Liver (tissue), 9 donors: ENCODE results near the gene LRIT2. TPM values are rescaled to one million over a fixed set of nuclear protein-coding genes. Genes with fewer than 3 reads are reported as not detected.
"Not testable (repeated sequence)": the region's sequence is repeated elsewhere in the genome, so short reads cannot be mapped to it uniquely, and the experiment has no call there.

ENCODE experiments used
- DNase-seq: peaks from one replicate; pipeline ENCODE4 v3.0.0-alpha.2; 2017; ENCODE audit warnings: low spot score
- H3K27ac ChIP-seq, 2 donors: one replicate each; pipeline ENCODE4 v1.7.0; 2013; ENCODE audit warnings: inconsistent platforms in 2 of 2, low read length in 2 of 2, control low read depth in 1 of 2, low read depth in 1 of 2, mild to moderate bottlenecking in 1 of 2
- H3K27me3 ChIP-seq, 4 donors: one replicate each; pipeline versions ENCODE4 v1.6.1 to v1.7.0; 2013; ENCODE audit warnings: low read length in 3 of 4, inconsistent platforms in 1 of 4, mild to moderate bottlenecking in 1 of 4, moderate library complexity in 1 of 4; ENCODE audit not compliant: control insufficient read depth in 4 of 4, insufficient read depth in 4 of 4
- H3K36me3 ChIP-seq, 4 donors: one replicate each; pipeline versions ENCODE4 v1.6.1 to v1.7.0; 2013; ENCODE audit warnings: low read length in 3 of 4, mild to moderate bottlenecking in 3 of 4, low read depth in 1 of 4, moderate library complexity in 1 of 4; ENCODE audit not compliant: control insufficient read depth in 4 of 4, insufficient read depth in 3 of 4
- H3K4me1 ChIP-seq, 4 donors: one replicate each; pipeline versions ENCODE4 v1.6.1 to v1.7.0; 2013; ENCODE audit warnings: low read length in 3 of 4, mild to moderate bottlenecking in 3 of 4, moderate library complexity in 1 of 4; ENCODE audit not compliant: control insufficient read depth in 4 of 4, insufficient read depth in 4 of 4
- H3K4me3 ChIP-seq, 3 donors: one replicate each; pipeline versions ENCODE4 v1.6.1 to v1.7.0; 2013; ENCODE audit warnings: low read length in 3 of 3, control low read depth in 1 of 3, low read depth in 1 of 3, mild to moderate bottlenecking in 1 of 3
- H3K9ac ChIP-seq, 2 donors: one replicate each; pipeline ENCODE4 v1.7.0; 2013; ENCODE audit warnings: low read length in 2 of 2, mild to moderate bottlenecking in 2 of 2, moderate library complexity in 2 of 2, control low read depth in 1 of 2, low read depth in 1 of 2
- H3K9me3 ChIP-seq, 4 donors: one replicate each; pipeline versions ENCODE4 v1.6.1 to v1.7.0; 2013; ENCODE audit warnings: low read length in 3 of 4; ENCODE audit not compliant: control insufficient read depth in 4 of 4
- ATF3 ChIP-seq: IDR thresholded peaks from 2 replicates; pipeline ENCODE4 v1.6.1; 2016; ENCODE audit warnings: antibody characterized with exemption
- EGR1 ChIP-seq, 2 donors: IDR thresholded peaks; 2 replicates each; pipeline ENCODE4 v1.6.1; 2016 to 2018; ENCODE audit warnings: antibody characterized with exemption in 2 of 2, low read depth in 2 of 2
- FOXA1 ChIP-seq: IDR thresholded peaks from 2 replicates; pipeline ENCODE4 v1.6.1; 2016; ENCODE audit warnings: antibody characterized with exemption
- FOXA2 ChIP-seq: IDR thresholded peaks from 2 replicates; pipeline ENCODE4 v1.6.1; 2016; ENCODE audit warnings: antibody characterized with exemption
- GABPA ChIP-seq, 2 donors: IDR thresholded peaks in 1 of 2; conservative IDR thresholded peaks in 1 of 2; 2 replicates each; pipeline ENCODE4 v1.6.1; 2016; ENCODE audit warnings: antibody characterized with exemption in 2 of 2, mild to moderate bottlenecking in 1 of 2, moderate library complexity in 1 of 2
- HNF4A ChIP-seq, 2 donors: conservative IDR thresholded peaks; 2 replicates each; pipeline ENCODE4 v1.6.1; 2016; ENCODE audit warnings: antibody characterized with exemption in 2 of 2, mild to moderate bottlenecking in 2 of 2
- HNF4G ChIP-seq: IDR thresholded peaks from 2 replicates; pipeline ENCODE4 v1.6.1; 2016; ENCODE audit warnings: antibody characterized with exemption
- JUND ChIP-seq, 2 donors: IDR thresholded peaks; 2 replicates each; pipeline ENCODE4 v1.6.1; 2016; ENCODE audit warnings: antibody characterized with exemption in 2 of 2
- NR2F2 ChIP-seq: IDR thresholded peaks from 2 replicates; pipeline ENCODE4 v1.6.1; 2016; ENCODE audit warnings: antibody characterized with exemption
- RAD21 ChIP-seq, 2 donors: IDR thresholded peaks; 2 replicates each; pipeline ENCODE4 v1.6.1; 2016; ENCODE audit warnings: antibody characterized with exemption in 2 of 2, mild to moderate bottlenecking in 2 of 2
- REST ChIP-seq: IDR thresholded peaks from 2 replicates; pipeline ENCODE4 v1.6.1; 2016; ENCODE audit warnings: antibody characterized with exemption, mild to moderate bottlenecking
- RXRA ChIP-seq, 2 donors: IDR thresholded peaks; 2 replicates each; pipeline ENCODE4 v1.6.1; 2017 to 2018; ENCODE audit warnings: antibody characterized with exemption in 2 of 2, mild to moderate bottlenecking in 1 of 2
- SP1 ChIP-seq: IDR thresholded peaks from 2 replicates; pipeline ENCODE4 v1.6.1; 2018; ENCODE audit warnings: antibody characterized with exemption, mild to moderate bottlenecking
- TAF1 ChIP-seq: conservative IDR thresholded peaks from 2 replicates; pipeline ENCODE4 v1.6.1; 2016; ENCODE audit warnings: antibody characterized with exemption, mild to moderate bottlenecking
- YY1 ChIP-seq: IDR thresholded peaks from 2 replicates; pipeline ENCODE4 v1.6.1; 2016; ENCODE audit warnings: antibody characterized with exemption, mild to moderate bottlenecking
- ZBTB33 ChIP-seq: IDR thresholded peaks from 2 replicates; pipeline ENCODE4 v1.6.1; 2016; ENCODE audit warnings: antibody characterized with exemption
- WGBS: extraction: QIAGEN DNeasy Blood & Tissue Kit; methylation state at CpG from one replicate; pipeline ENCODE4 v1.1.7; 2013; 5-methylcytosine and 5-hydroxymethylcytosine counted together
- polyA plus RNA-seq, 2 donors: library from polyadenylated mRNA; stranded (reverse) in 1 of 2; unstranded in 1 of 2; fragments of 200-250 nt in 1 of 2; fragments of >200 nt in 1 of 2; fragmentation: Nextera tagmentation in 1 of 2; extraction: Ambion mirVana in 1 of 2; gene quantifications; one replicate each; pipeline versions ENCODE4 v1.2.1 to v1.2.3, GENCODE V29; 2013 to 2015
- total RNA-seq, 2 donors: library from RNA; depleted of rRNA; stranded (reverse); fragments of >200 nt; gene quantifications; one replicate each; pipeline ENCODE4 v1.2.3, GENCODE V29; 2014
- TF ChIP-seq, protein P1 (sequence below): fragments of 150-350 bp; IDR thresholded peaks from 2 replicates; pipeline ENCODE4 v1.5.1; 2017; ENCODE audit warnings: improper control_type of control experiment, low read depth, low read length; ENCODE audit not compliant: missing input control
- TF ChIP-seq, protein P2 (sequence below): IDR thresholded peaks from 2 replicates; pipeline ENCODE4 v1.6.1; 2016; ENCODE audit warnings: antibody characterized with exemption
- donor health status: healthy.
- donor health status: healthy.
- donor health status: healthy.
- donor health status: healthy.
- donor health status: healthy.

Gene LRIT2
- total and polyA plus RNA-seq, 4 donors = not detected

GRCh38 chr10:84181631-84182030 lies 43.7 kb downstream of the LRIT2 start:
- Histone ChIP-seq H3K9me3 (no peaks in the 10 kb centered on the region), H3K9ac (no peak overlapping the region), H3K27ac (no peak overlapping the region), H3K4me3 (no peak overlapping the region), H3K27me3 (no peaks in the 10 kb centered on the region), H3K36me3 (no peaks in the 10 kb centered on the region), H3K4me1 (no peaks in the 10 kb centered on the region)
- DNase-seq = no peak
- WGBS = 84% methylated on average over 5 of the region's 5 CpGs
- TF ChIP-seq ATF3 (no peak), YY1 (no peak), REST (no peak), GABPA (IDR thresholded peaks at IDR 0.05 in 1 of 2, conservative IDR thresholded peaks at IDR 0.05 in 1 of 2) (no peak), FOXA2 (no peak), NR2F2 (no peak), SP1 (no peak), RXRA (IDR thresholded peaks at IDR 0.05) (no peak), TAF1 (no peak), HNF4G (no peak), HNF4A (conservative IDR thresholded peaks at IDR 0.05) (no peak), JUND (IDR thresholded peaks at IDR 0.05) (no peak), EGR1 (IDR thresholded peaks at IDR 0.05; ENCODE audit: low read depth in 2 of 2) (no peak), FOXA1 (no peak), RAD21 (IDR thresholded peaks at IDR 0.05) (no peak), ZBTB33 (no peak)
- TF ChIP-seq, protein P1, sequence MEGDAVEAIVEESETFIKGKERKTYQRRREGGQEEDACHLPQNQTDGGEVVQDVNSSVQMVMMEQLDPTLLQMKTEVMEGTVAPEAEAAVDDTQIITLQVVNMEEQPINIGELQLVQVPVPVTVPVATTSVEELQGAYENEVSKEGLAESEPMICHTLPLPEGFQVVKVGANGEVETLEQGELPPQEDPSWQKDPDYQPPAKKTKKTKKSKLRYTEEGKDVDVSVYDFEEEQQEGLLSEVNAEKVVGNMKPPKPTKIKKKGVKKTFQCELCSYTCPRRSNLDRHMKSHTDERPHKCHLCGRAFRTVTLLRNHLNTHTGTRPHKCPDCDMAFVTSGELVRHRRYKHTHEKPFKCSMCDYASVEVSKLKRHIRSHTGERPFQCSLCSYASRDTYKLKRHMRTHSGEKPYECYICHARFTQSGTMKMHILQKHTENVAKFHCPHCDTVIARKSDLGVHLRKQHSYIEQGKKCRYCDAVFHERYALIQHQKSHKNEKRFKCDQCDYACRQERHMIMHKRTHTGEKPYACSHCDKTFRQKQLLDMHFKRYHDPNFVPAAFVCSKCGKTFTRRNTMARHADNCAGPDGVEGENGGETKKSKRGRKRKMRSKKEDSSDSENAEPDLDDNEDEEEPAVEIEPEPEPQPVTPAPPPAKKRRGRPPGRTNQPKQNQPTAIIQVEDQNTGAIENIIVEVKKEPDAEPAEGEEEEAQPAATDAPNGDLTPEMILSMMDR = no peak
- TF ChIP-seq, protein P2, sequence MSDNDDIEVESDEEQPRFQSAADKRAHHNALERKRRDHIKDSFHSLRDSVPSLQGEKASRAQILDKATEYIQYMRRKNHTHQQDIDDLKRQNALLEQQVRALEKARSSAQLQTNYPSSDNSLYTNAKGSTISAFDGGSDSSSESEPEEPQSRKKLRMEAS = no peak

DNA sequence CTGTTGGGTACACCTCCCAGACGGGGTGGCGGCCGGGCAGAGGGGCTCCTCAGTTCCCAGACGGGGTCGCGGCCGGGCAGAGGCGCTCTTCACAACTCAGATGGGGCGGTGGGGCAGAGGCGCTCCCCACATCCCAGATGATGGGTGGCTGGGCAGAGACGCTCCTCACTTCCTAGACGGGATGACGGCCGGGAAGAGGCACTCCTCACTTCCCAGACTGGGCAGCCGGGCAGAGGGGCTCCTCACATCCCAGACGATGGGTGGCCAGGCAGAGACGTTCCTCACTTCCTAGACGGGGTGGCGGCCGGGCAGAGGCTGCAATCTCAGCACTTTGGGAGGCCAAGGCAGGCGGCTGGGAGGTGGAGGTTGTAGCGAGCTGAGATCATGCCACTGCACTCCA lies 45.0 kb downstream of the LRIT2 start:
- 94% methylated on average over 20 of the region's 22 CpGs for WGBS
- H3K9ac ChIP-seq, H3K36me3 ChIP-seq, DNase-seq, H3K27me3 ChIP-seq, H3K4me1 ChIP-seq, H3K9me3 ChIP-seq, H3K4me3 ChIP-seq, H3K27ac ChIP-seq: not testable (repeated sequence)
